ENCODE measurements around the gene GLYR1. TPM values are rescaled to one million over a fixed set of nuclear protein-coding genes. Genes with fewer than 3 reads are reported as not detected.

The GLYR1 gene
- total RNA-seq, 2 donors from 2014 or later: 19.7 to 27.7 TPM

DNA sequence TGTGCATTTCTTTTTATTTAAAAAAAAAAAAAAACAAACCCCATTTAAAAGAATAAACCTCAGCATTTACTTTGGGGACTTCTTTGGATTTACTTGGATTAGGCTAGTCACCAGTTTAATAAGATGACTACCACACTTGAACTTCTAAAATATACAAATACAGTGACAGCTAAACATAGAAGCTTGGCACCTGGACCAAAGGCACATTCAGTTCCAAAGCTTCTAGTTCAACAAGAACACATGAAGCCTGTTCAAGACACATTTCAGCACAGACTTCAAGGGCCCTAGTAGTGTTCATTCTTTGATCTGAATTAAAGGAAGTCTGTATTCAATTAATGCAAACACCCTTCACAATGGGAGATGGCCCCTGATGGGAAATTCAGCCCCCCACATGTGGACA lies 33.0 kb downstream of the GLYR1 start:
- intact Hi-C loops (cut with DNase I): no loop called here
- H3K36me3 ChIP-seq (replicated peaks in 1 of 2; ENCODE audit: insufficient read depth in 1 of 2, low read depth in 2 of 2): peaks cover 11 to 25% of the 10 kb centered on the region in 2 donors
- no peak for ATAC-seq

GRCh38 chr16:4813251-4814003 lies 33.7 kb downstream of the GLYR1 start:
- ATAC-seq (no peak), DNase-seq (no peak)
- H3K9me3 ChIP-seq: no peaks in the 10 kb centered on the region
- no peaks in the 10 kb centered on the region for H3K27me3 ChIP-seq
- peaks cover 11 to 25% of the 10 kb centered on the region in 2 donors for H3K36me3 ChIP-seq (replicated peaks in 1 of 2; ENCODE audit: insufficient read depth in 1 of 2, low read depth in 2 of 2)
- WGBS, 2 donors: 91 to 94% methylated on average over 11 to 16 of the region's 16 CpGs
- intact Hi-C loops (cut with DNase I): no loop called here
- TF ChIP-seq, protein P1, sequence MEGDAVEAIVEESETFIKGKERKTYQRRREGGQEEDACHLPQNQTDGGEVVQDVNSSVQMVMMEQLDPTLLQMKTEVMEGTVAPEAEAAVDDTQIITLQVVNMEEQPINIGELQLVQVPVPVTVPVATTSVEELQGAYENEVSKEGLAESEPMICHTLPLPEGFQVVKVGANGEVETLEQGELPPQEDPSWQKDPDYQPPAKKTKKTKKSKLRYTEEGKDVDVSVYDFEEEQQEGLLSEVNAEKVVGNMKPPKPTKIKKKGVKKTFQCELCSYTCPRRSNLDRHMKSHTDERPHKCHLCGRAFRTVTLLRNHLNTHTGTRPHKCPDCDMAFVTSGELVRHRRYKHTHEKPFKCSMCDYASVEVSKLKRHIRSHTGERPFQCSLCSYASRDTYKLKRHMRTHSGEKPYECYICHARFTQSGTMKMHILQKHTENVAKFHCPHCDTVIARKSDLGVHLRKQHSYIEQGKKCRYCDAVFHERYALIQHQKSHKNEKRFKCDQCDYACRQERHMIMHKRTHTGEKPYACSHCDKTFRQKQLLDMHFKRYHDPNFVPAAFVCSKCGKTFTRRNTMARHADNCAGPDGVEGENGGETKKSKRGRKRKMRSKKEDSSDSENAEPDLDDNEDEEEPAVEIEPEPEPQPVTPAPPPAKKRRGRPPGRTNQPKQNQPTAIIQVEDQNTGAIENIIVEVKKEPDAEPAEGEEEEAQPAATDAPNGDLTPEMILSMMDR (IDR thresholded peaks at IDR 0.05): no peak
- TF ChIP-seq POLR2A (IDR thresholded peaks at IDR 0.05): no peak
- H3K4me3 ChIP-seq: no peak overlapping the region
- H3K27ac ChIP-seq: no peak overlapping the region
- H3K4me1 ChIP-seq: no peaks in the 10 kb centered on the region

More for the DNA sequence above, 33.0 kb downstream of the GLYR1 start:
- Histone ChIP-seq H3K9me3 (no peaks in the 10 kb centered on the region), H3K27me3 (no peaks in the 10 kb centered on the region), H3K27ac (no peak overlapping the region), H3K4me3 (no peak overlapping the region), H3K4me1 (no peaks in the 10 kb centered on the region)
- DNase-seq: no peak
- TF ChIP-seq, protein P1 (IDR thresholded peaks at IDR 0.05): no peak
- no peak for TF ChIP-seq POLR2A (IDR thresholded peaks at IDR 0.05)

- WGBS, 2 donors: 76 to 96% methylated on average over 5 to 9 of the region's 9 CpGs
- Histone ChIP-seq H3K27ac (no peak overlapping the region), H3K4me1 (no peaks in the 10 kb centered on the region), H3K4me3 (no peak overlapping the region), H3K9me3 (no peaks in the 10 kb centered on the region), H3K36me3 (replicated peaks in 1 of 2; ENCODE audit: insufficient read depth in 1 of 2, low read depth in 2 of 2) (peaks cover 11 to 20% of the 10 kb centered on the region in 2 donors), H3K27me3 (no peaks in the 10 kb centered on the region)
- ATAC-seq: no peak
- TF ChIP-seq, protein P1 (IDR thresholded peaks at IDR 0.05): no peak
- no peak for TF ChIP-seq POLR2A (IDR thresholded peaks at IDR 0.05)
- DNase-seq: no peak
- intact Hi-C loops (cut with DNase I): no loop called here
Observed at GRCh38 chr16:4811773-4812172, 35.3 kb downstream of the GLYR1 start.

DNA sequence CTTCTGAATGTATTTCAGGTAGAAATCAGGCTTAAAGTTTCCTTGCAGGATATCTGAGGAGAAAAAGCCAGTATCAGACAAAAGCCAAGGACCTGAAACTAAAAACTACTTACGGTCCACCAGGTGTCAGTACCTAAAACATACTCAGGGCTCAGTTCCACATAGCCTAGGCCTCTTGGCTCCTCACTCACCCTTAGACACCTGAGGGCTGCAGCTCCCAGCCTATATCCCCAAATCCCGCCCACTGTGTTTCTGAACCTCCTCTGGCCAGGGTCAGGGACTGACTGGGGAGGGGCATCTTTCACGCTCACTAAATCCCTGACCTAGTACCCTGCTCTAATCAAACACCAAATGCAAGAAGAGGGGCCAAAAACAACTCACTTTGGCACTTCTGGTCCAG lies 35.8 kb downstream of the GLYR1 start:
- H3K4me3 ChIP-seq: no peak overlapping the region
- intact Hi-C loops (cut with DNase I): no loop called here
- no peak overlapping the region for H3K27ac ChIP-seq
- 88 to 100% methylated on average over 2 to 3 of the region's 3 CpGs for WGBS, 2 donors
- peaks cover 11 to 17% of the 10 kb centered on the region in 2 donors for H3K36me3 ChIP-seq (replicated peaks in 1 of 2; ENCODE audit: insufficient read depth in 1 of 2, low read depth in 2 of 2)
- DNase-seq (no peak), ATAC-seq (no peak)
- H3K27me3 ChIP-seq: no peaks in the 10 kb centered on the region
- no peaks in the 10 kb centered on the region for H3K4me1 ChIP-seq
- TF ChIP-seq POLR2A (IDR thresholded peaks at IDR 0.05): no peak
- TF ChIP-seq, protein P1 (IDR thresholded peaks at IDR 0.05): no peak
- no peaks in the 10 kb centered on the region for H3K9me3 ChIP-seq

- Histone ChIP-seq H3K9me3 (no peaks in the 10 kb centered on the region), H3K4me1 (peaks cover 15% of the 10 kb centered on the region), H3K27me3 (no peaks in the 10 kb centered on the region), H3K27ac (no peak overlapping the region), H3K36me3 (replicated peaks in 1 of 2; ENCODE audit: insufficient read depth in 1 of 2, low read depth in 2 of 2) (peaks cover 0 to 2% of the 10 kb centered on the region in 2 donors), H3K4me3 (no peak overlapping the region)
- 94 to 95% methylated on average over 6 of the region's 6 CpGs for WGBS, 2 donors
- no peak for DNase-seq
- TF ChIP-seq POLR2A (IDR thresholded peaks at IDR 0.05): no peak
- TF ChIP-seq, protein P1 (IDR thresholded peaks at IDR 0.05): no peak
- intact Hi-C loops (cut with DNase I): no loop called here
- no peak for ATAC-seq
Observed at GRCh38 chr16:4806280-4806679, 40.8 kb downstream of the GLYR1 start.
